NCI-H524 treated with DMSO at 0.1 percent for 48 hours (cell line): ENCODE measurements around the gene RADX.
"Not testable (repeated sequence)": the region's sequence is repeated elsewhere in the genome, so short reads cannot be mapped to it uniquely, and the experiment has no call there.

ENCODE experiments used
- DNase-seq: peaks from one replicate; lab custom pipeline; 2025; lab: John Stamatoyannopoulos, UW

The RADX gene

DNA sequence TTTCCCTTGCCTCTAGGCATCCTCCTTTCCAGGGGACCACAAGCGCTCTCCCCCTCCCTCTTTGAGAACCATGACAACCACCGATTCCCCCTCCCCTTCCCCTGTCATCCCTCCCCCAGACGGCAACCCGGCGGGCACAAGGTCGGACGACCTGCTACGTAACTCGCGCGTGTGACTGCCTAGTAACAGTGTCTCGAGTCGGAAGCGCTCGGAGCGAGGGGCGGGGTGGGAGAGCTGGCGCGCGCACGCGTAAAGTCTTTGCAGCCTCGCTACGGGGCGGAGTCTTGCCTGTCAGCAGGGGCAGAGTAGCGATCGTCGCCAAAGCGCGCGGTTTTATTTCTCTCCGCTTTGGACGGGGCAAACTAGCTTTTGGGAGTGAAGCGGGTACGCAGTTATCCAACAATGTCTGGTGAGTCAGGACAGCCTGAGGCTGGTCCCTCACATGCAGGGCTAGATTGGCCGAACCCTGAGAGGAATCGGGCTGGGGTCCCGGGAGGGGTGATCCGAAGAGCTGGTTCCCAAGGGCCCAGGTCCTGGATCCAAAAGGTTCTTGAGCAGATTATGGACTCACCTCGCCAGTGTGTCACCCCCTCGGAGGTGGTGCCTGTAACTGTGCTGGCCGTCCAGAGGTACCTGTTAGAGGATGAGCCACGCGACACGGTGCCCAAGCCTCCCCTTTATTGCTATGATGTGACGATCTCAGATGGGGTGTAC lies at the start of gene RADX:
Gene RADX (plus strand): TSS at position 300 of the 714 bp plus-strand sequence. CDS start 103 bp downstream, at position 403.
- peak; percentile 87 for DNase-seq

DNA sequence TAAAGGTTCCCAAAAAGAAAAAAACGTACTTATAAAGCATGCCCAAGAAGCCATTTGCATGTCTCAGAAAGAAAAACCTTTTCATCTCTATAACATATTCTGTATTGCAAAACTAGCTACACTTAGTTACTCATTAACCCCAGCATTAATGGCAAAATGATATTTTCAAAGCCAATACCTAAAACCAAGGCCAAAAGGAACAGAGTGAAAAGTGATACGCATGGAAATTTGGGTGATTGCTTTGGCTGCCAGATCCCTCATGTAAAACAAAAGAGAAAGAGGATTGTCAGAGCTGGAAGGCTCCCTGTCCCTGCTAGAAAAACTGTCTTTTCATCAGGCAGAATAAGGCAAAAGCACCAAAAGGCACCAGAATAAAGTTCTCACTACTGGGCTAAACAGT lies 46.8 kb upstream of the RADX start:
- no peak for DNase-seq

DNA sequence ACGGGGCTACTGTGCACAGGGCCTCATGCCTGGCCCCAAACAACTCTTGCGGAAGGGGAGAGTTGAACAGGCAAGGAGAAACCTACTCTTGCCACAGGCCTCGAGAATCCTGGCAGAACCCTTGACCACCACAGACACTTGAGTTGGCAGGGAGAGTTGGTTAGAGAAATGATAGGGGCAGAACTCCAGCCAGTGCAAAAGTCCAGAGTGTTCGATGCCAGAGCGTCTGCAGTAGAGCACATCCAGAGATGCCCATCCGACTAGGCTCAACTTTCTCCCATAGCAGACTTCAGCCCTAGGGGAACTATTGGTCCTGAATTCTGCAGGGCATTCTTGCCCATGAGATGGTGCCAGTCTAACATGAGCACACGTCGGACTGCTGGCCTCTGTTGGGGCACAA lies 45.4 kb upstream of the RADX start:
- no peak for DNase-seq

GRCh38 chrX:106581856-106582255 lies 29.9 kb upstream of the RADX start:
- DNase-seq = no peak

GRCh38 chrX:106585478-106585877 lies 26.3 kb upstream of the RADX start:
- DNase-seq = no peak

GRCh38 chrX:106588801-106589200 lies 23.0 kb upstream of the RADX start:
- no peak for DNase-seq

DNA sequence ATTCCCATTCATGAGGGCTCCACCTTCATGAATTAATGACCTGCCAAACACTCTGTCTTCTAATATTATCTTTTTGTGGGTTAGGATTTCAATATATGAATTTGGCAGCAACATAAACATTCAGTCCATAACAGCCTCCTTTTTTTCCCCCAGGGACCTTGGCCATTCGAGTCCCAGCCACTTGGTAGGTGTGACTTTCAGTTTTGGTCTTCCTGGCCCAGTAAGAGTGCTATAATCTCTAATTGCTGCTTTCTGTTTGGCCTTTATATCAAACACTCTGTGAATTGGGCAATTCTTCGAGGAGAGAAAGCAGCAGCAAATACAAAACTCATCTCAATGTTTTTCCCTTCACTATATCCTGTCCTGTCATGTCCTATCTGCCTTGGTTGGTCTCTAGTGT lies 12.4 kb upstream of the RADX start:
- DNase-seq = no peak

DNA sequence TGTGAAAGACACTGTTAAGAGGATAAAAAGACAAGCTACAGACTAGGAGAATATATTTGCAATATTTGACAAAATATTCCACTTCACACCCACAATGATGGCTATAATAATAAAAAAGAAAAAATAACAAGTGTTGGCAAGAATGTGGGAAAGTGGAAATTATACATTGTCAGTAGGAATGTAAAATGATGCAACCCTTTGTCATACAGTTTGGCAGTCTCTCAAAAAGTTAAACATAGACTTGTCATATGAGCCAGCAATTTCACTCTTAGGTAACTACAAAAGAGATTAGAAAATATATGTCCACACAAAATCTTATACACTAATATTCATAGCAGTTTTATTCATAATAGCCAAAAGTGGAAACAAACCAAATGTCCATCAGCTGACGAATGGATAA lies 5.2 kb upstream of the RADX start:
- no peak for DNase-seq

- no peak for DNase-seq
These were observed 3.8 kb upstream of the RADX start for GRCh38 chrX:106608016-106608415.

DNA sequence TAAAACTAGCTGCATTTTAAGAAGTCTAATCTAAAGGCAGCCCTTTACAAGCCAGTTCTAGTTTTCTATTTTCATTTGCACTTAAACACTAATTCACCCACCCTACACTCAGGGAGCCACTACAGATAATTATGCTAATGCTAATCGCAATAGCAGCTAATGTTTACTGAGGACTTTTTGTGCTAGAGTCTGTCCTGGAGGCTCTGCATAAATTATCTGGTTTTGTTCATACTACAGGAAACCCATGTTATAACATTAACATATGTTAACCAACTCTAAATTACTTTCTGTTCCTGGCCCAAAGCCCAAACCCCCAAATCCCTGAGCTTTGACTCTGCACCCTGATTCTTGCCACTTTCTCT lies 480 bp upstream of the RADX start:
- DNase-seq = peak; percentile 33

DNA sequence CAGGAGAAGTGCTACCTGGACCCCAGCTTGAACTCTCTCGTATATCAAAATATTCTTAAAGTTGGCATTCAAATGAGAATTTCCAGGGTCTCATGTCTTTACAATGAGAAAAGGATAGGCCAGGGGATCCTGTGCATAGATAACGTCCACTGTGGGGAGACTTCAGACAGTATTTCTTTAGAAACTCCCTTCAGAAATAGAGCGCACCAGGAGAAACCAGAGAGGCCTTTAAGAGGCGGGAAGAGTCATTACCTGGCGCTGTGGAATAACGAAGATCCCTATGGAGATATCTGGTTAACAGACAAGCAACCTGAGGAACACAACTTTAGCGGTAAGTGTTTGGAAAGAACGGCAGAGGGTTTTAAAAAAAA lies 600 bp downstream of the RADX start:
- peak; percentile 30 for DNase-seq

GRCh38 chrX:106613277-106613676 lies 1.5 kb downstream of the RADX start:
- DNase-seq = no peak

DNA sequence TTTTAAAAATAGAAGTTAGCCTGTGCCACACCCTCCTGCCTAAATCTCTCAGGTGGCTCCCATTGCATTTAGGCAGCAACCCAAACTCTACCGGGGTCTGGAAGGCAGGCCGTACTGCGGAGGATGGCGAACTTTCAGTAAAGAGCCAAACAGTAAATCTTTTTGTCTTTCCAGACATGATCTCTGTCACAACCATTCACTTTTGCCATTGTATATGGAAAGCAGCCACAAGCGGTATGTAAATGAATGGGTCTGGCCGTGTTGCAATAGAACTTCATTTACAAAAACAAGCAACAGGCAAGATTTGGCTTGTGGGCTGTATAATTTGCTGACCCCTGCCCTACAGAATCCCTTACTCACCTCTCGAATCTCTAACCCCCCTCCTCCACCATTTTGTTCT lies 3.3 kb downstream of the RADX start:
- DNase-seq = no peak

DNA sequence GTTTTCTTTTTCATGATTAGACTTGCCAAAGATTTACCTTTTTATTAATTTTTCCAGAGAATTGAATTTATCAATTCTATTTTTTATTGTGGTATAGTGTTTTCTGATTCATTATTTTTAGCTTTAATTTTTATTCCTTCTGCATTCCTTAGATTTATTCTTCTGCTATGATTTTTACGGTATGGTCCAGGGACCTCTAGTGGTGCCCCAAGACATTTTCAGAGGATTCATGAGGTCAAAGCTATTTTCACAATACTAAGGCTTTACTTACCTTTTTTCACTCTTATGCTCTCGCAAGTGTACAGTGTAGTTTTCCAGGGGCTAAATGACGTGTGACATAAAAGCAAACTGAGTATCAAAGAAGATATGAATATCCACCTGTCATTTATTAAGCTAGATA lies 8.0 kb downstream of the RADX start:
- no peak for DNase-seq

GRCh38 chrX:106621836-106622235 lies 10.1 kb downstream of the RADX start:
- no peak for DNase-seq

DNA sequence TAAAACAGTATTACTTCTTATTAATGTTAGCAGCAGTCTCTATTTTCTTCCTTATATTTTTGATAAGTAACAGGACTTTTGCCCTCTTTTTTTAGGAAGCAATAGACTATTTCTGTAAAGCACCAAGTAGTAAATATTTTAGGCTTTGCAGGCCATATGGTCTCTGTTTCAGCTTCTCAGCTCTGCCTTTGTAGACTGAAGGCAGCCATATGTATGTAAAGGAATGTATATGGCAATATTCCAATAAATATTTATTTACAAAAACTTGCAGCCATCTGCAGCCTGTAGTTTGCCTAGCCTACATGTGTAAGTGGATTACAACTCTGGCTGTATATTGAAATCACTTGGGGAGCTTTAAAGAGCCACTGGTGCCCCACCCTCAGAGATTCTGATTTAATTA lies 15.0 kb downstream of the RADX start:
- no peak for DNase-seq

DNA sequence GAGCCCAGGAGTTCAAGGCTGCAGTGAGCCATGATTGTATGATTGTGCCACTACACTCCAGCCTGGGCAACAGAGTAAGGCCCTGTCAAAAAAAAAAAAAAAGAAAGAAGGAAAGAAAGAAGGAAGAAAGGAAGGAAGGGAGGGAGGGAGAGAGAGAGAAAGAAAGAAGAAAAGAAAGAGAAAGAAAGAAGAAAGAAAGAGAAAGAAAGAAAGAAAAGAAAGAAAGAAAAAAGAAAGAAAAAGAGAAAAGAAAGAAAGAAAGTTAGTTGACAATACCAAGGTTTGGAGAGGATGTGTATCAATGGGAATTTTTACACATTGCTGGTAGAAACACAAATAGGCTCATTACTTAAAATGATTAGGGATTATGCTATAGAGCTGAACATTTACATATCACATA lies 19.8 kb downstream of the RADX start:
- no peak for DNase-seq

DNA sequence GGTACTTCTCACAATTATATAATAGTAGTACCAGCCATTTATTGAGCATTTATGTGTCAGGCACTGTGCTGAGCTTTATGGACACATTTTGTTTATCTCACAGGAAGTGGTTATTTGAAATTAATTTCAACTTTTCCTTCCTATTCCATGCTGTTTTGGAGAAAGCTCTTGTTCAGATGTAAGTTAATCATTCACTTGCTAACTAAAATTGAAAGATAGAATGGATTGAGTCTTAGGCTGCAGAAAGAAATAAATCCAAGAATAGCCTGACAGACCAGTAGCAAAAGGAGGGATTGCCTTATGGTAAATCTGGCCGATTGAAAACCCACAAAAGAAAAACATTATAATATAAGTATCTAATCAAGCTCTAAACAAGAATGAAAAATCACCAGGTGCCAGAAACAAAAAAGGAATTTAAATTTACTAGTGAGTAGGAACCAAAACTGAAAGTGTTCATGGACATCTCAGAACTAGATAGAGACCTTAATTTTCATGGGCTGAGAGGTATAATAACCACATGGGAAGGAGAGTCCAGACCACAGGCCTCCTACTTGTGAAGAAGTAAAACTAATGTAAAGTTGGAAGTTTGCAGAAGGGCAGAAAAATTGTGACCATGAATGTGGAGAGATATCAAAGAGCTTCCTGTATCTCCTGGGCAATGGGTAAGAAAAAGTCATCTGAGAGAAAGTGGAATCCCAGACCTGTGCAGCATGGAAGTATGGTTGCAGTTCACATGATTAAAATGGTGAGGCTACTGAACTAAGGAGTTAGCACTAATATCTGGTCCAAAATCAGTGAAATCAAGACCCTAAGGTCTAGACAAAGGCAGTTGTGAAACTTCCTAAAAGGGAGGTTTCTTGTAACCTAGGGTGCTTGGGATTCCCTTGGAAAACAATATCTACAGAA lies 38.0 kb downstream of the RADX start:
- DNase-seq = no peak

DNA sequence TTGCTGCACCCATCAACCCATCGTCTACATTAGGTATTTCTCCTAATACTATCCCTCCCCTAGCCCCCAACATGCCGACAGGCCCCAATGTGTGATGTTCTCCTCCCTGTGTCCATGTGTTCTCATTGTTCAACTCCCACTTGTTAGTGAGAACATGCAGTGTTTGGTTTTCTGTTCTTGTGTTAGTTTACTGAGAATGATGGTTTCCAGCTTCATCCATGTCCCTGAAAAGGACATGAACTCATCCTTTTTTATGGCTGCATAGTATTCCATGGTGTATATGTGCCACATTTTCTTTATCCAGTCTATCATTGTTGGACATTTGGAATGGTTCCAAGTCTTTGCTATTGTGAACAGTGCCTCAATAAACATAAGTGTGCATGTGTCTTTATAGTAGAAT lies 41.8 kb downstream of the RADX start:
- DNase-seq = not testable (repeated sequence)

GRCh38 chrX:106670631-106671030 lies 58.9 kb downstream of the RADX start:
- DNase-seq = no peak

DNA sequence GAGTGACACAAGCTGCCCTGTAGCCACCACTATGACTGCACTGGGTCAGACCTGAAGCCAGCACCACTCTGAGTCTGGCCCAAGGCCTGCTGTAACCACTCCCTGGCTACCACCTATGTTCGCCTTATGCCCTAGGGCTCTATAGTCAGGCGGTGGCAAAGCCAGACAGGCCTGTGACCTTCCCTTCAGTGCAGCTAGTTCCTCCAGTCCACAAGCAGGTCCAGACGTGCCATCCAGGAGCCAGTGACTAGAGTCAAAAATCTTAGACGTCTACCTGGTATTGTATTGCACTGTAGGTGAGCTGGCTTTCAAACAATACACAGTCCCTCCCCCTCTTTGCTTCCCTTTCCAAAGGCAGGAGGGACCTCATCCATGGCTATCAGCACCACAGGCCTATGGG lies 60.7 kb downstream of the RADX start:
- DNase-seq = no peak

- no peak for DNase-seq
These were observed 68.9 kb downstream of the RADX start for GRCh38 chrX:106680716-106681115.

GRCh38 chrX:106684207-106684606 lies 72.4 kb downstream of the RADX start:
- DNase-seq = no peak
